Head of caudate nucleus (tissue), 42 donors: ENCODE results near the gene MED10.

Experiments used
- DNase-seq, 42 donors: peaks; one replicate each; pipeline versions ENCODE4 v3.0.0 to v3.0.0-alpha.2; 2020 to 2021; ENCODE audit warnings: mixed read lengths in 7 of 42
- intact Hi-C: fragments of 100-400 bp; cut with DNase I; formaldehyde crosslinking; loops from one replicate; pipeline ENCODE4 v1.15.0; 2022

Gene MED10

GRCh38 chr5:6377905-6378765, at the start of gene MED10:
MED10 (minus strand) TSS chr5:6378547; CDS start chr5:6378483, 64 bp downstream.
- DNase-seq, result peak; percentile 82 to 96 (median 93)
- intact Hi-C loops, result no loop called here

- intact Hi-C loops, result no loop called here
- no peak for DNase-seq
Observed at GRCh38 chr5:6427694-6428093, 49.3 kb upstream of the MED10 start.

GRCh38 chr5:6424700-6425099, 46.4 kb upstream of the MED10 start:
- DNase-seq, result no peak
- intact Hi-C loops, result no loop called here

- intact Hi-C loops, result no loop called here
- DNase-seq, result no peak
Observed at GRCh38 chr5:6424110-6424659, 45.8 kb upstream of the MED10 start.

- DNase-seq, result no peak
- intact Hi-C loops, result no loop called here
Observed at GRCh38 chr5:6423327-6424109, 45.2 kb upstream of the MED10 start.

GRCh38 chr5:6419340-6419852, 41.0 kb upstream of the MED10 start:
- intact Hi-C loops, result no loop called here

GRCh38 chr5:6418679-6419276, 40.4 kb upstream of the MED10 start:
- intact Hi-C loops, result no loop called here

More at GRCh38 chr5:6419340-6419852, 41.0 kb upstream of the MED10 start:
- DNase-seq, result no peak

GRCh38 chr5:6417657-6418056, 39.3 kb upstream of the MED10 start:
- no peak for DNase-seq
- intact Hi-C loops, result no loop called here

More at GRCh38 chr5:6418679-6419276, 40.4 kb upstream of the MED10 start:
- DNase-seq, result no peak

GRCh38 chr5:6412811-6413210, 34.5 kb upstream of the MED10 start:
- intact Hi-C loops, result no loop called here
- no peak for DNase-seq

GRCh38 chr5:6411141-6411540, 32.8 kb upstream of the MED10 start:
- intact Hi-C loops, result no loop called here
- no peak for DNase-seq

GRCh38 chr5:6410421-6410820, 32.1 kb upstream of the MED10 start:
- intact Hi-C loops, result no loop called here

GRCh38 chr5:6408627-6409446, 30.5 kb upstream of the MED10 start:
- no peak for DNase-seq
- intact Hi-C loops, result no loop called here

More at GRCh38 chr5:6410421-6410820, 32.1 kb upstream of the MED10 start:
- peak in 23 of 42 donors; percentile 2 to 65 (median 32) for DNase-seq

- intact Hi-C loops, result no loop called here
- DNase-seq, result no peak
Observed at GRCh38 chr5:6408260-6408596, 29.9 kb upstream of the MED10 start.

GRCh38 chr5:6407558-6408259, 29.4 kb upstream of the MED10 start:
- peak in 1 of 42 donors; percentile 28 for DNase-seq
- intact Hi-C loops, result no loop called here

GRCh38 chr5:6405591-6405990, 27.2 kb upstream of the MED10 start:
- intact Hi-C loops, result no loop called here
- no peak for DNase-seq

GRCh38 chr5:6404129-6404528, 25.8 kb upstream of the MED10 start:
- DNase-seq, result no peak

GRCh38 chr5:6403416-6403815, 25.1 kb upstream of the MED10 start:
- intact Hi-C loops, result no loop called here

More at GRCh38 chr5:6404129-6404528, 25.8 kb upstream of the MED10 start:
- intact Hi-C loops, result no loop called here

GRCh38 chr5:6402939-6403338, 24.6 kb upstream of the MED10 start:
- no peak for DNase-seq
- intact Hi-C loops, result no loop called here

More at GRCh38 chr5:6403416-6403815, 25.1 kb upstream of the MED10 start:
- no peak for DNase-seq
